Liver (tissue), 9 donors: ENCODE data around the gene PDX1. TPM values are rescaled to one million over a fixed set of nuclear protein-coding genes. Genes with fewer than 3 reads are reported as not detected.

Experiments
- DNase-seq: peaks from one replicate; pipeline ENCODE4 v3.0.0-alpha.2; 2017; ENCODE audit warnings: low spot score
- H3K27ac ChIP-seq, 2 donors: one replicate each; pipeline ENCODE4 v1.7.0; 2013; ENCODE audit warnings: inconsistent platforms in 2 of 2, low read length in 2 of 2, control low read depth in 1 of 2, low read depth in 1 of 2, mild to moderate bottlenecking in 1 of 2
- H3K27me3 ChIP-seq, 4 donors: one replicate each; pipeline versions ENCODE4 v1.6.1 to v1.7.0; 2013; ENCODE audit warnings: low read length in 3 of 4, inconsistent platforms in 1 of 4, mild to moderate bottlenecking in 1 of 4, moderate library complexity in 1 of 4; ENCODE audit not compliant: control insufficient read depth in 4 of 4, insufficient read depth in 4 of 4
- H3K36me3 ChIP-seq, 4 donors: one replicate each; pipeline versions ENCODE4 v1.6.1 to v1.7.0; 2013; ENCODE audit warnings: low read length in 3 of 4, mild to moderate bottlenecking in 3 of 4, low read depth in 1 of 4, moderate library complexity in 1 of 4; ENCODE audit not compliant: control insufficient read depth in 4 of 4, insufficient read depth in 3 of 4
- H3K4me1 ChIP-seq, 4 donors: one replicate each; pipeline versions ENCODE4 v1.6.1 to v1.7.0; 2013; ENCODE audit warnings: low read length in 3 of 4, mild to moderate bottlenecking in 3 of 4, moderate library complexity in 1 of 4; ENCODE audit not compliant: control insufficient read depth in 4 of 4, insufficient read depth in 4 of 4
- H3K4me3 ChIP-seq, 3 donors: one replicate each; pipeline versions ENCODE4 v1.6.1 to v1.7.0; 2013; ENCODE audit warnings: low read length in 3 of 3, control low read depth in 1 of 3, low read depth in 1 of 3, mild to moderate bottlenecking in 1 of 3
- H3K9ac ChIP-seq, 2 donors: one replicate each; pipeline ENCODE4 v1.7.0; 2013; ENCODE audit warnings: low read length in 2 of 2, mild to moderate bottlenecking in 2 of 2, moderate library complexity in 2 of 2, control low read depth in 1 of 2, low read depth in 1 of 2
- H3K9me3 ChIP-seq, 4 donors: one replicate each; pipeline versions ENCODE4 v1.6.1 to v1.7.0; 2013; ENCODE audit warnings: low read length in 3 of 4; ENCODE audit not compliant: control insufficient read depth in 4 of 4
- ATF3 ChIP-seq: IDR thresholded peaks from 2 replicates; pipeline ENCODE4 v1.6.1; 2016; ENCODE audit warnings: antibody characterized with exemption
- EGR1 ChIP-seq, 2 donors: IDR thresholded peaks; 2 replicates each; pipeline ENCODE4 v1.6.1; 2016 to 2018; ENCODE audit warnings: antibody characterized with exemption in 2 of 2, low read depth in 2 of 2
- FOXA1 ChIP-seq: IDR thresholded peaks from 2 replicates; pipeline ENCODE4 v1.6.1; 2016; ENCODE audit warnings: antibody characterized with exemption
- FOXA2 ChIP-seq: IDR thresholded peaks from 2 replicates; pipeline ENCODE4 v1.6.1; 2016; ENCODE audit warnings: antibody characterized with exemption
- HNF4A ChIP-seq, 2 donors: conservative IDR thresholded peaks; 2 replicates each; pipeline ENCODE4 v1.6.1; 2016; ENCODE audit warnings: antibody characterized with exemption in 2 of 2, mild to moderate bottlenecking in 2 of 2
- HNF4G ChIP-seq: IDR thresholded peaks from 2 replicates; pipeline ENCODE4 v1.6.1; 2016; ENCODE audit warnings: antibody characterized with exemption
- JUND ChIP-seq, 2 donors: IDR thresholded peaks; 2 replicates each; pipeline ENCODE4 v1.6.1; 2016; ENCODE audit warnings: antibody characterized with exemption in 2 of 2
- NR2F2 ChIP-seq: IDR thresholded peaks from 2 replicates; pipeline ENCODE4 v1.6.1; 2016; ENCODE audit warnings: antibody characterized with exemption
- RAD21 ChIP-seq, 2 donors: IDR thresholded peaks; 2 replicates each; pipeline ENCODE4 v1.6.1; 2016; ENCODE audit warnings: antibody characterized with exemption in 2 of 2, mild to moderate bottlenecking in 2 of 2
- RXRA ChIP-seq, 2 donors: IDR thresholded peaks; 2 replicates each; pipeline ENCODE4 v1.6.1; 2017 to 2018; ENCODE audit warnings: antibody characterized with exemption in 2 of 2, mild to moderate bottlenecking in 1 of 2
- SP1 ChIP-seq: IDR thresholded peaks from 2 replicates; pipeline ENCODE4 v1.6.1; 2018; ENCODE audit warnings: antibody characterized with exemption, mild to moderate bottlenecking
- TAF1 ChIP-seq: conservative IDR thresholded peaks from 2 replicates; pipeline ENCODE4 v1.6.1; 2016; ENCODE audit warnings: antibody characterized with exemption, mild to moderate bottlenecking
- YY1 ChIP-seq: IDR thresholded peaks from 2 replicates; pipeline ENCODE4 v1.6.1; 2016; ENCODE audit warnings: antibody characterized with exemption, mild to moderate bottlenecking
- WGBS: extraction: QIAGEN DNeasy Blood & Tissue Kit; methylation state at CpG from one replicate; pipeline ENCODE4 v1.1.7; 2013; 5-methylcytosine and 5-hydroxymethylcytosine counted together
- polyA plus RNA-seq, 2 donors: library from polyadenylated mRNA; stranded (reverse) in 1 of 2; unstranded in 1 of 2; fragments of 200-250 nt in 1 of 2; fragments of >200 nt in 1 of 2; fragmentation: Nextera tagmentation in 1 of 2; extraction: Ambion mirVana in 1 of 2; gene quantifications; one replicate each; pipeline versions ENCODE4 v1.2.1 to v1.2.3, GENCODE V29; 2013 to 2015
- total RNA-seq, 2 donors: library from RNA; depleted of rRNA; stranded (reverse); fragments of >200 nt; gene quantifications; one replicate each; pipeline ENCODE4 v1.2.3, GENCODE V29; 2014
- TF ChIP-seq, protein P1 (sequence below): IDR thresholded peaks from 2 replicates; pipeline ENCODE4 v1.6.1; 2016; ENCODE audit warnings: antibody characterized with exemption
- TF ChIP-seq, protein P2 (sequence below): fragments of 150-350 bp; IDR thresholded peaks from 2 replicates; pipeline ENCODE4 v1.5.1; 2017; ENCODE audit warnings: improper control_type of control experiment, low read depth, low read length; ENCODE audit not compliant: missing input control
- donor health status: healthy.
- donor health status: healthy.
- donor health status: healthy.
- donor health status: healthy.
- donor health status: healthy.

The PDX1 gene
- total and polyA plus RNA-seq, 4 donors = 0.08 to 0.16 (median 0.10) TPM; not detected in 1

DNA sequence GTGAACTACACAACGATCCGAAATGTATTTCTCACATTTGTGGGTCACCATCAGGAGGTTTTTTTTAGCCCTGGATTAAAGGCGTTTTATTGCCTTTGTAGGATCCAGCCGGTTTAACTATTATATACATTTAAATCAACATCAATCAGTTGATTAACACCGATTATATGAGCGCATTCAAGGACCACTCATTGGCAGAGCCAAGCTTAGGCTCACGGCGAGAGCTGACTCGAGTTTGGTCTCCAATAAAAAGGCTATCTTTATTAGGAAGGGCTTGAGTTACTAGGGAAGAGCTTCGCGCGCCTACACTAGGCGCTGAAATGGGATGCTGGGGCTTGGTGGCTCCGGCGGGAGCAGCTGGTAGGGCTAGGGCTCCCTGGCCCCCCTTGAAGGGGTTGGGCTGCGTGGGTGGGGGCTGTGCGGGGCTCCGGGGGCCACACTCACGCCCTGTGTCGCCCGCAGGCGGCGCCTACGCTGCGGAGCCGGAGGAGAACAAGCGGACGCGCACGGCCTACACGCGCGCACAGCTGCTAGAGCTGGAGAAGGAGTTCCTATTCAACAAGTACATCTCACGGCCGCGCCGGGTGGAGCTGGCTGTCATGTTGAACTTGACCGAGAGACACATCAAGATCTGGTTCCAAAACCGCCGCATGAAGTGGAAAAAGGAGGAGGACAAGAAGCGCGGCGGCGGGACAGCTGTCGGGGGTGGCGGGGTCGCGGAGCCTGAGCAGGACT is 4.2 kb downstream of the PDX1 start:
- Histone ChIP-seq H3K4me3 (no peak overlapping the region), H3K27me3 (peaks cover 17 to 31% (median 23%) of the 10 kb centered on the region in 4 donors), H3K4me1 (peaks cover 16 to 34% (median 20%) of the 10 kb centered on the region in 4 donors), H3K27ac (no peak overlapping the region), H3K9ac (no peak overlapping the region), H3K36me3 (no peaks in the 10 kb centered on the region), H3K9me3 (no peaks in the 10 kb centered on the region)
- WGBS = 8% methylated on average over 48 of the region's 48 CpGs
- no peak for DNase-seq
- no peak for TF ChIP-seq RAD21 (IDR thresholded peaks at IDR 0.05)
- no peak for TF ChIP-seq TAF1
- no peak for TF ChIP-seq ATF3
- no peak for TF ChIP-seq JUND (IDR thresholded peaks at IDR 0.05)
- no peak for TF ChIP-seq RXRA (IDR thresholded peaks at IDR 0.05)
- TF ChIP-seq FOXA1 = no peak
- no peak for TF ChIP-seq HNF4G
- no peak for TF ChIP-seq SP1
- TF ChIP-seq NR2F2 = no peak
- no peak for TF ChIP-seq EGR1 (IDR thresholded peaks at IDR 0.05; ENCODE audit: low read depth in 2 of 2)

GRCh38 chr13:27924529-27925141 is 4.8 kb downstream of the PDX1 start:
- no peak for DNase-seq
- Histone ChIP-seq H3K9me3 (no peaks in the 10 kb centered on the region), H3K27me3 (peaks cover 18 to 33% (median 24%) of the 10 kb centered on the region in 4 donors), H3K4me1 (peaks cover 15 to 30% (median 19%) of the 10 kb centered on the region in 4 donors), H3K9ac (no peak overlapping the region), H3K27ac (no peak overlapping the region), H3K4me3 (no peak overlapping the region), H3K36me3 (no peaks in the 10 kb centered on the region)
- WGBS = 5% methylated on average over 46 of the region's 46 CpGs
- TF ChIP-seq, protein P1, sequence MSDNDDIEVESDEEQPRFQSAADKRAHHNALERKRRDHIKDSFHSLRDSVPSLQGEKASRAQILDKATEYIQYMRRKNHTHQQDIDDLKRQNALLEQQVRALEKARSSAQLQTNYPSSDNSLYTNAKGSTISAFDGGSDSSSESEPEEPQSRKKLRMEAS = no peak
- no peak for TF ChIP-seq EGR1 (IDR thresholded peaks at IDR 0.05; ENCODE audit: low read depth in 2 of 2)
- TF ChIP-seq YY1 = no peak
- TF ChIP-seq HNF4G = no peak
- no peak for TF ChIP-seq JUND (IDR thresholded peaks at IDR 0.05)
- TF ChIP-seq SP1 = no peak
- TF ChIP-seq FOXA2 = no peak
- no peak for TF ChIP-seq NR2F2
- TF ChIP-seq, protein P2, sequence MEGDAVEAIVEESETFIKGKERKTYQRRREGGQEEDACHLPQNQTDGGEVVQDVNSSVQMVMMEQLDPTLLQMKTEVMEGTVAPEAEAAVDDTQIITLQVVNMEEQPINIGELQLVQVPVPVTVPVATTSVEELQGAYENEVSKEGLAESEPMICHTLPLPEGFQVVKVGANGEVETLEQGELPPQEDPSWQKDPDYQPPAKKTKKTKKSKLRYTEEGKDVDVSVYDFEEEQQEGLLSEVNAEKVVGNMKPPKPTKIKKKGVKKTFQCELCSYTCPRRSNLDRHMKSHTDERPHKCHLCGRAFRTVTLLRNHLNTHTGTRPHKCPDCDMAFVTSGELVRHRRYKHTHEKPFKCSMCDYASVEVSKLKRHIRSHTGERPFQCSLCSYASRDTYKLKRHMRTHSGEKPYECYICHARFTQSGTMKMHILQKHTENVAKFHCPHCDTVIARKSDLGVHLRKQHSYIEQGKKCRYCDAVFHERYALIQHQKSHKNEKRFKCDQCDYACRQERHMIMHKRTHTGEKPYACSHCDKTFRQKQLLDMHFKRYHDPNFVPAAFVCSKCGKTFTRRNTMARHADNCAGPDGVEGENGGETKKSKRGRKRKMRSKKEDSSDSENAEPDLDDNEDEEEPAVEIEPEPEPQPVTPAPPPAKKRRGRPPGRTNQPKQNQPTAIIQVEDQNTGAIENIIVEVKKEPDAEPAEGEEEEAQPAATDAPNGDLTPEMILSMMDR = no peak
- no peak for TF ChIP-seq FOXA1

DNA sequence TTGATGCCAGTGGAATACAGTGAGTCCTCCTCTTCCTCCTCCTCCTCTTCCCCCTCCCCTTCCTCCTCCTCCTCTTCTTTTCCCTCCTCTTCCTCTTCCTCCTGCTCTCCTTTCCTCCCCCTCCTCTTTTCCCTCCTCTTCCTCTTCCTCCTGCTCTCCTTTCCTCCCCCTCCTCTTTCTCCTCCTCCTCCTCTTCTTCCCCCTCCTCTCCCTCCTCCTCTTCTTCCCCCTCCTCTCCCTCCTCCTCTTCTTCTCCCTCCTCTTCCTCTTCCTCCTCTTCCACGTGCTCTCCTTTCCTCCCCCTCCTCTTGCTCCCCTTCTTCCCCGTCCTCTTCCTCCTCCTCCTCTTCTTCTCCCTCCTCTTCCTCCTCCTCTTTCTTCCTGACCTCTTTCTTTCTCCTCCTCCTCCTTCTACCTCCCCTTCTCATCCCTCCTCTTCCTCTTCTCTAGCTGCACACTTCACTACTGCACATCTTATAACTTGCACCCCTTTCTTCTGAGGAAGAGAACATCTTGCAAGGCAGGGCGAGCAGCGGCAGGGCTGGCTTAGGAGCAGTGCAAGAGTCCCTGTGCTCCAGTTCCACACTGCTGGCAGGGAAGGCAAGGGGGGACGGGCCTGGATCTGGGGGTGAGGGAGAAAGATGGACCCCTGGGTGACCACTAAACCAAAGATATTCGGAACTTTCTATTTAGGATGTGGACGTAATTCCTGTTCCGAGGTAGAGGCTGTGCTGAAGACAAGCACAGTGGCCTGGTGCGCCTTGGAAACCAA is 5.6 kb downstream of the PDX1 start:
- Histone ChIP-seq H3K9me3 (no peaks in the 10 kb centered on the region), H3K4me3 (no peak overlapping the region), H3K4me1 (peaks cover 11 to 22% (median 13%) of the 10 kb centered on the region in 4 donors), H3K27me3 (peaks cover 17 to 33% (median 26%) of the 10 kb centered on the region in 4 donors), H3K36me3 (no peaks in the 10 kb centered on the region), H3K9ac (no peak overlapping the region), H3K27ac (no peak overlapping the region)
- DNase-seq = no peak
- 28% methylated on average over 9 of the region's 9 CpGs for WGBS
- TF ChIP-seq RAD21 (IDR thresholded peaks at IDR 0.05) = no peak
- no peak for TF ChIP-seq HNF4A (conservative IDR thresholded peaks at IDR 0.05)
- TF ChIP-seq YY1 = no peak
